GM23338 (cell line): ENCODE results near the gene LY86. TPM values are rescaled to one million over a fixed set of nuclear protein-coding genes. Genes with fewer than 3 reads are reported as not detected.
"Not testable (repeated sequence)": the region's sequence is repeated elsewhere in the genome, so short reads cannot be mapped to it uniquely, and the experiment has no call there.

Source experiments
- ATAC-seq: fragments of 200-7000 bp; cut with Tn5 transposase; 3 replicates; pipeline ENCODE4 v1.9.1; 2020
- DNase-seq: peaks from one replicate; pipeline ENCODE4 v3.0.0-alpha.2; 2015; ENCODE audit warnings: low spot score
- H2AFZ ChIP-seq: fragments of 200-600 bp; sonication (generic); 2 replicates; pipeline ENCODE4 v1.8.0; 2016; ENCODE audit warnings: antibody characterized with exemption, mild to moderate bottlenecking, moderate library complexity
- H3F3A ChIP-seq: fragments of 200-600 bp; sonication (generic); replicated peaks from 2 replicates; pipeline ENCODE4 v1.8.0; 2017; ENCODE audit warnings: antibody characterized with exemption, mixed run types, low read depth
- H3K27ac ChIP-seq: fragments of 200-600 bp; sonication (generic); 2 replicates; pipeline ENCODE4 v1.6.1; 2016; ENCODE audit warnings: low read depth
- H3K27me3 ChIP-seq: fragments of 200-600 bp; sonication (generic); 2 replicates; pipeline ENCODE4 v1.8.0; 2016; ENCODE audit warnings: mild to moderate bottlenecking, mixed run types, moderate library complexity; ENCODE audit not compliant: insufficient read depth
- H3K36me3 ChIP-seq: fragments of 200-600 bp; sonication (generic); 2 replicates; pipeline ENCODE4 v1.8.0; 2016; ENCODE audit warnings: mild to moderate bottlenecking; ENCODE audit not compliant: insufficient read depth
- H3K4me1 ChIP-seq: fragments of 200-600 bp; sonication (generic); 2 replicates; pipeline ENCODE4 v1.8.0; 2016; ENCODE audit warnings: mild to moderate bottlenecking, moderate library complexity; ENCODE audit not compliant: insufficient read depth
- H3K4me2 ChIP-seq: fragments of 200-600 bp; sonication (generic); 2 replicates; pipeline ENCODE4 v1.7.1; 2017; ENCODE audit warnings: mixed run types
- H3K4me3 ChIP-seq: fragments of 200-600 bp; sonication (generic); 2 replicates; pipeline ENCODE4 v1.6.1; 2016; ENCODE audit warnings: mixed run types
- H3K79me2 ChIP-seq: fragments of 200-600 bp; sonication (generic); replicated peaks from 2 replicates; pipeline ENCODE4 v1.8.0; 2017; ENCODE audit warnings: mild to moderate bottlenecking; ENCODE audit not compliant: insufficient read depth
- H3K9me2 ChIP-seq: fragments of 200-600 bp; sonication (generic); 2 replicates; pipeline ENCODE4 v1.8.0; 2017; ENCODE audit not compliant: insufficient read depth
- H4K20me1 ChIP-seq: fragments of 200-600 bp; sonication (generic); replicated peaks from 2 replicates; pipeline ENCODE4 v1.8.0; 2017; ENCODE audit warnings: mild to moderate bottlenecking; ENCODE audit not compliant: insufficient read depth
- H3K27ac Mint-ChIP-seq: 2 replicates; pipeline ENCODE4 v1.8.0; 2020; ENCODE audit warnings: inconsistent platforms, mild to moderate bottlenecking, moderate library complexity, mixed read lengths
- H3K27me3 Mint-ChIP-seq: 3 replicates; pipeline ENCODE4 v1.8.0; 2022; ENCODE audit warnings: low read depth, mild to moderate bottlenecking, moderate library complexity, mixed read lengths, inconsistent platforms; ENCODE audit not compliant: insufficient read depth, poor library complexity
- H3K36me3 Mint-ChIP-seq: 3 replicates; pipeline ENCODE4 v1.8.0; 2021; ENCODE audit warnings: low read depth, mild to moderate bottlenecking, inconsistent platforms, moderate library complexity, mixed read lengths
- H3K4me1 Mint-ChIP-seq: 3 replicates; pipeline ENCODE4 v1.8.0; 2020; ENCODE audit warnings: mild to moderate bottlenecking, inconsistent platforms, mixed read lengths
- H3K4me3 Mint-ChIP-seq: 3 replicates; pipeline ENCODE4 v1.8.0; 2021; ENCODE audit warnings: moderate library complexity, mild to moderate bottlenecking, inconsistent platforms, mixed read lengths
- H3K9me3 Mint-ChIP-seq: 3 replicates; pipeline ENCODE4 v1.8.0; 2020; ENCODE audit warnings: moderate library complexity, mild to moderate bottlenecking, inconsistent platforms, mixed read lengths
- CREB1 ChIP-seq: fragments of 250-450 bp; sonication (Bioruptor Pico); IDR thresholded peaks from 2 replicates; pipeline ENCODE4 v1.5.0; 2020; ENCODE audit warnings: low read depth, mild to moderate bottlenecking, moderate library complexity
- CTCF ChIP-seq, 2 experiments: fragments of 200-600 bp in 1 of 2; sonication (generic) in 1 of 2; conservative IDR thresholded peaks; 2 replicates each; pipeline versions ENCODE4 v1.5.1 to v1.6.1; 2016 to 2017; ENCODE audit warnings: antibody characterized with exemption in 2 of 2, low read depth in 2 of 2, mild to moderate bottlenecking in 2 of 2, moderate library complexity in 1 of 2
- ETS1 ChIP-seq: IDR thresholded peaks from 2 replicates; pipeline ENCODE4 v1.6.1; 2016; ENCODE audit warnings: antibody characterized with exemption
- NANOG ChIP-seq: IDR thresholded peaks from 2 replicates; pipeline ENCODE4 v1.6.1; 2016; ENCODE audit warnings: antibody characterized with exemption, borderline replicate concordance
- POLR2AphosphoS5 ChIP-seq: IDR thresholded peaks from 2 replicates; pipeline ENCODE4 v1.6.1; 2016; ENCODE audit warnings: antibody characterized with exemption, low read depth
- ZNF114 ChIP-seq: fragments of 250-450 bp; sonication (Bioruptor Pico); IDR thresholded peaks from 2 replicates; pipeline ENCODE4 v1.5.0; 2020; ENCODE audit warnings: mild to moderate bottlenecking, moderate library complexity
- ZNF331 ChIP-seq: fragments of 250-450 bp; sonication (Bioruptor Pico); IDR thresholded peaks from 2 replicates; pipeline ENCODE4 v1.5.0; 2020; ENCODE audit warnings: low read depth, mild to moderate bottlenecking, moderate library complexity
- ZNF462 ChIP-seq: fragments of 250-450 bp; sonication (Bioruptor Pico); IDR thresholded peaks from 2 replicates; pipeline ENCODE4 v1.5.0; 2020; ENCODE audit warnings: mild to moderate bottlenecking, moderate library complexity
- polyA plus RNA-seq: library from polyadenylated mRNA; unstranded; fragments of >200 nt; fragmentation: Nextera tagmentation; extraction: Ambion mirVana; gene quantifications from 2 replicates; pipeline ENCODE4 v1.2.1, GENCODE V29; 2016
- total RNA-seq: library from RNA; depleted of rRNA; stranded (reverse); fragments of >200 nt; shearing (Covaris generic); gene quantifications from 2 replicates; pipeline ENCODE4 v1.2.3, GENCODE V29; 2014

Gene LY86
- total and polyA plus RNA-seq, 2 experiments from 2014 or later: 0.29 TPM; not detected in 1

- not testable (repeated sequence) for H3F3A ChIP-seq, H3K9me3 Mint-ChIP-seq, H3K27ac ChIP-seq, H3K36me3 ChIP-seq, H3K4me2 ChIP-seq, H3K27ac Mint-ChIP-seq, H3K79me2 ChIP-seq, ATAC-seq, H3K4me3 ChIP-seq, H3K4me1 ChIP-seq, H3K4me1 Mint-ChIP-seq, H3K9me2 ChIP-seq, H3K36me3 Mint-ChIP-seq, H4K20me1 ChIP-seq, H3K27me3 Mint-ChIP-seq, H3K27me3 ChIP-seq, H3K4me3 Mint-ChIP-seq, DNase-seq
- H2AFZ ChIP-seq: peak overlapping the region; percentile 43; the same call in 1 of the 2 replicates
These were observed 18.0 kb downstream of the LY86 start for GRCh38 chr6:6606391-6607030.

- no peaks in the 10 kb centered on the region for H3K36me3 Mint-ChIP-seq
- Histone ChIP-seq H3K36me3 (no peaks in the 10 kb centered on the region), H3K9me2 (peaks cover 6% of the 10 kb centered on the region; the same call in 1 of the 2 replicates), H3K4me2 (no peak overlapping the region), H3K4me3 (no peak overlapping the region), H3F3A (no peaks in the 10 kb centered on the region), H3K27me3 (no peaks in the 10 kb centered on the region), H4K20me1 (no peaks in the 10 kb centered on the region), H3K27ac (no peak overlapping the region), H3K4me1 (no peaks in the 10 kb centered on the region), H2AFZ (no peak overlapping the region), H3K79me2 (no peaks in the 10 kb centered on the region)
- TF ChIP-seq ZNF331 (CRISPR knock-in tag) (no peak), CREB1 (no peak), POLR2AphosphoS5 (no peak), ZNF114 (CRISPR knock-in tag) (no peak), NANOG (no peak), CTCF (conservative IDR thresholded peaks at IDR 0.05; ENCODE audit: low read depth in 2 of 2) (no peak), ETS1 (no peak), ZNF462 (no peak)
- peaks cover 4% of the 10 kb centered on the region; the same call in 2 of the 3 replicates for H3K9me3 Mint-ChIP-seq
- no peak overlapping the region for H3K27ac Mint-ChIP-seq
- H3K27me3 Mint-ChIP-seq: peaks cover 4% of the 10 kb centered on the region
- no peak for ATAC-seq
- H3K4me3 Mint-ChIP-seq: no peak overlapping the region
- DNase-seq: no peak
- H3K4me1 Mint-ChIP-seq: peaks cover 2% of the 10 kb centered on the region
These were observed 20.9 kb downstream of the LY86 start for GRCh38 chr6:6609450-6609849.
